NCI-H2196 (cell line): ENCODE data around the gene TRPV2.
"Not testable (repeated sequence)": the region's sequence is repeated elsewhere in the genome, so short reads cannot be mapped to it uniquely, and the experiment has no call there.

Experiments used
- DNase-seq: peaks from one replicate; lab custom pipeline; 2025; ENCODE audit not compliant: unreplicated experiment; lab: John Stamatoyannopoulos, UW

The TRPV2 gene

GRCh38 chr17:16415031-16415924 is at the start of gene TRPV2:
Gene TRPV2 (plus strand): TSS chr17:16415571. CDS start chr17:16417669, 2,098 bp downstream.
- DNase-seq: no peak

- DNase-seq: peak; percentile 65
Measured at GRCh38 chr17:16371742-16372141, 43.6 kb upstream of the TRPV2 start.

GRCh38 chr17:16374146-16374938 is 41.0 kb upstream of the TRPV2 start:
- DNase-seq: no peak

GRCh38 chr17:16377941-16378341 is 37.4 kb upstream of the TRPV2 start:
- peak; percentile 17 for DNase-seq

- DNase-seq: no peak
Measured at GRCh38 chr17:16378636-16379282, 36.6 kb upstream of the TRPV2 start.

- no peak for DNase-seq
Measured at GRCh38 chr17:16379654-16380053, 35.7 kb upstream of the TRPV2 start.

GRCh38 chr17:16380640-16381495 is 34.5 kb upstream of the TRPV2 start, which contains the start of gene UBB:
Gene UBB (plus strand): TSS chr17:16381091. CDS start chr17:16381908, 817 bp downstream.
- peak; percentile 79 for DNase-seq

GRCh38 chr17:16381496-16381820 is 33.9 kb upstream of the TRPV2 start:
- DNase-seq: no peak

GRCh38 chr17:16383216-16383615 is 32.2 kb upstream of the TRPV2 start:
- no peak for DNase-seq

GRCh38 chr17:16383772-16384287 is 31.5 kb upstream of the TRPV2 start:
- DNase-seq: no peak

- no peak for DNase-seq
Measured at GRCh38 chr17:16384557-16384956, 30.8 kb upstream of the TRPV2 start.

- not testable (repeated sequence) for DNase-seq
Measured at GRCh38 chr17:16386126-16386507, 29.3 kb upstream of the TRPV2 start.

- no peak for DNase-seq
Measured at GRCh38 chr17:16391451-16391850, 23.9 kb upstream of the TRPV2 start.

GRCh38 chr17:16392491-16392890 is 22.9 kb upstream of the TRPV2 start:
- DNase-seq: not testable (repeated sequence)

GRCh38 chr17:16395887-16396286 is 19.5 kb upstream of the TRPV2 start:
- DNase-seq: not testable (repeated sequence)

- DNase-seq: not testable (repeated sequence)
Measured at GRCh38 chr17:16396693-16397092, 18.7 kb upstream of the TRPV2 start.

- DNase-seq: no peak
Measured at GRCh38 chr17:16398270-16399267, 16.8 kb upstream of the TRPV2 start.

GRCh38 chr17:16403847-16404246 is 11.5 kb upstream of the TRPV2 start:
- not testable (repeated sequence) for DNase-seq
